Mammary epithelial cell (primary cell): Measurements from ENCODE around the gene RUNX2.

Source experiments
- EZH2 ChIP-seq: IDR thresholded peaks from 2 replicates; pipeline ENCODE4 v1.6.1; 2012; ENCODE audit warnings: low read length, inconsistent platforms, borderline replicate concordance
- TF ChIP-seq, protein P1 (sequence below), 2 donors: IDR thresholded peaks in 1 of 2; conservative IDR thresholded peaks in 1 of 2; 2 replicates each; pipeline ENCODE4 v1.5.1; 2011 to 2012; ENCODE audit warnings: inconsistent platforms in 2 of 2, low read length in 2 of 2, mild to moderate bottlenecking in 2 of 2, control low read depth in 1 of 2, low read depth in 1 of 2; ENCODE audit not compliant: insufficient read depth in 1 of 2; ENCODE audit errors: extremely low read depth in 1 of 2

DNA sequence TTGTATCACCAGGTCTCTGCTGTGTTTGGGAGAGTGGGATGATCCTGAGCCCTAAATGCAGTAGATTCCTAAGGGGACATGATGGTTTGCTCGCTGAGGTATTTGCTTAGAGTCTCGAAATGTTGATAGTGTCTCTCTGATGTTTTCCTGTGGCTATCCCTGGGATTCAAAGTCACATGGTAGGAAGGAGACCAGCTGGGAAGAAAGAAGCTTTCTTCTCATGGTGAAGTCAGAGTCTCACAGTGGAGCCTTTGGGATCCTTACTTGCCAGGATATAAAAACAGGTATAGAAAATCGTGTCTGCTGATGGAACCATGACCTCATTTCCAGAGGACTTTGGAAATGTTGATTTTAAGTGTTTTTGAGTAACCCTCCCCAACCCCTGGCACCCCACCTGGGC is 308.9 kb downstream of the RUNX2 start:
- TF ChIP-seq, protein P1, sequence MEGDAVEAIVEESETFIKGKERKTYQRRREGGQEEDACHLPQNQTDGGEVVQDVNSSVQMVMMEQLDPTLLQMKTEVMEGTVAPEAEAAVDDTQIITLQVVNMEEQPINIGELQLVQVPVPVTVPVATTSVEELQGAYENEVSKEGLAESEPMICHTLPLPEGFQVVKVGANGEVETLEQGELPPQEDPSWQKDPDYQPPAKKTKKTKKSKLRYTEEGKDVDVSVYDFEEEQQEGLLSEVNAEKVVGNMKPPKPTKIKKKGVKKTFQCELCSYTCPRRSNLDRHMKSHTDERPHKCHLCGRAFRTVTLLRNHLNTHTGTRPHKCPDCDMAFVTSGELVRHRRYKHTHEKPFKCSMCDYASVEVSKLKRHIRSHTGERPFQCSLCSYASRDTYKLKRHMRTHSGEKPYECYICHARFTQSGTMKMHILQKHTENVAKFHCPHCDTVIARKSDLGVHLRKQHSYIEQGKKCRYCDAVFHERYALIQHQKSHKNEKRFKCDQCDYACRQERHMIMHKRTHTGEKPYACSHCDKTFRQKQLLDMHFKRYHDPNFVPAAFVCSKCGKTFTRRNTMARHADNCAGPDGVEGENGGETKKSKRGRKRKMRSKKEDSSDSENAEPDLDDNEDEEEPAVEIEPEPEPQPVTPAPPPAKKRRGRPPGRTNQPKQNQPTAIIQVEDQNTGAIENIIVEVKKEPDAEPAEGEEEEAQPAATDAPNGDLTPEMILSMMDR (conservative IDR thresholded peaks at IDR 0.05 in 1 of 2, IDR thresholded peaks at IDR 0.05 in 1 of 2; ENCODE audit: extremely low read depth in 1 of 2, insufficient read depth in 1 of 2, low read depth in 1 of 2, low read length in 2 of 2): no peak
- no peak for TF ChIP-seq EZH2
